Endothelial cell of umbilical vein (primary cell): Measurements from ENCODE around the gene HTRA3. TPM values are rescaled to one million over a fixed set of nuclear protein-coding genes. Genes with fewer than 3 reads are reported as not detected.

ENCODE experiments used
- BruUV-seq: library from RNA; stranded (reverse); fragments of 400-500 nt; replicated peaks from 2 replicates; lab custom pipeline; 2021; lab: Mats Ljungman, UMichigan
- CTCF ChIA-PET: fragments of 300-600, 350-600 bp; sonication (Branson Sonifier 250); formaldehyde crosslinking; loops from one replicate; lab custom pipeline; 2021; ENCODE audit warnings: antibody characterized with exemption, inconsistent platforms; lab: Charles Lee
- POLR2A ChIA-PET: fragments of 300-600, 350-600 bp; sonication (Branson Sonifier 250); formaldehyde crosslinking; loops from one replicate; lab custom pipeline; 2021; ENCODE audit warnings: antibody characterized with exemption, inconsistent platforms; lab: Charles Lee
- DNase-seq: peaks from one replicate; pipeline ENCODE4 v3.0.0-alpha.2; 2011; ENCODE audit warnings: low read depth, low spot score
- FAIRE-seq: peaks from 2 replicates; lab custom pipeline; 2011; peaks lifted over from hg19 to GRCh38; lab: Jason Lieb, UNC
- H2AFZ ChIP-seq: 2 replicates; pipeline ENCODE4 v1.6.0; 2012; ENCODE audit warnings: low read depth, low read length, control low read depth, inconsistent platforms
- H3K27ac ChIP-seq: 2 replicates; pipeline ENCODE4 v1.5.1; 2011; ENCODE audit warnings: low read depth, mild to moderate bottlenecking, control low read depth, low read length, moderate library complexity; ENCODE audit not compliant: insufficient read depth
- H3K27me3 ChIP-seq, 2 experiments: 2 replicates each; pipeline versions ENCODE4 v1.6.0 to v1.6.1; 2011; ENCODE audit warnings: low read length in 2 of 2, mixed read lengths in 1 of 2; ENCODE audit not compliant: control insufficient read depth in 2 of 2, insufficient read depth in 2 of 2
- H3K36me3 ChIP-seq, 2 experiments: 2 replicates in 1 of 2; 3 replicates in 1 of 2; pipeline ENCODE4 v1.5.1; 2011; ENCODE audit warnings: low read length in 2 of 2, mild to moderate bottlenecking in 1 of 2, moderate library complexity in 1 of 2; ENCODE audit not compliant: control insufficient read depth in 2 of 2, insufficient read depth in 2 of 2; ENCODE audit errors: extremely low read depth in 1 of 2
- H3K4me1 ChIP-seq: 3 replicates; pipeline ENCODE4 v1.5.1; 2011; ENCODE audit warnings: mild to moderate bottlenecking, low read length; ENCODE audit not compliant: control insufficient read depth, insufficient read depth; ENCODE audit errors: extremely low read depth
- H3K4me2 ChIP-seq: 2 replicates; pipeline ENCODE4 v1.6.1; 2011; ENCODE audit warnings: low read length, control low read depth, mixed read lengths; ENCODE audit not compliant: insufficient read depth
- H3K4me3 ChIP-seq, 3 experiments: fragments of 200-600 bp in 1 of 3; sonication (generic), shearing (Covaris generic) in 1 of 3; replicated peaks in 1 of 3; 2 replicates each; pipeline ENCODE4 v1.5.1; 2011 to 2016; ENCODE audit warnings: control low read depth in 3 of 3, low read length in 3 of 3, mild to moderate bottlenecking in 2 of 3, inconsistent platforms in 1 of 3, low read depth in 1 of 3, moderate library complexity in 1 of 3; ENCODE audit not compliant: insufficient read depth in 1 of 3
- H3K79me2 ChIP-seq: 2 replicates; pipeline ENCODE4 v1.6.0; 2012; ENCODE audit warnings: low read length, inconsistent platforms; ENCODE audit not compliant: control insufficient read depth, insufficient read depth
- H3K9ac ChIP-seq: replicated peaks from 2 replicates; pipeline ENCODE3; 2011; ENCODE audit warnings: low read length, control low read depth; ENCODE audit not compliant: insufficient read depth; ENCODE audit errors: extremely low read depth
- H3K9me1 ChIP-seq: replicated peaks from 3 replicates; pipeline ENCODE4 v1.6.0; 2011; ENCODE audit warnings: mild to moderate bottlenecking, low read length; ENCODE audit not compliant: control insufficient read depth, insufficient read depth; ENCODE audit errors: extremely low read depth
- H3K9me3 ChIP-seq: replicated peaks from 2 replicates; pipeline ENCODE4 v1.5.1; 2012; ENCODE audit warnings: low read length, inconsistent platforms; ENCODE audit not compliant: control insufficient read depth, insufficient read depth
- H4K20me1 ChIP-seq: replicated peaks from 2 replicates; pipeline ENCODE3; 2011; ENCODE audit warnings: mild to moderate bottlenecking, low read length; ENCODE audit not compliant: control insufficient read depth, insufficient read depth; ENCODE audit errors: extremely low read depth
- CTCF ChIP-seq, 2 donors: IDR thresholded peaks; 1 replicate in 1 of 2; 2 replicates in 1 of 2; pipeline ENCODE4 v1.5.1; 2011; ENCODE audit warnings: low read length in 2 of 2, mild to moderate bottlenecking in 2 of 2, moderate library complexity in 2 of 2, control low read depth in 1 of 2, inconsistent platforms in 1 of 2, low read depth in 1 of 2; ENCODE audit not compliant: insufficient read depth in 1 of 2; ENCODE audit errors: extremely low read depth in 1 of 2
- EZH2 ChIP-seq: IDR thresholded peaks from 2 replicates; pipeline ENCODE4 v1.6.1; 2012; ENCODE audit warnings: borderline replicate concordance, low read depth, mild to moderate bottlenecking, moderate library complexity, low read length, inconsistent platforms; ENCODE audit not compliant: severe bottlenecking
- FOS ChIP-seq: IDR thresholded peaks from 2 replicates; pipeline ENCODE4 v1.6.1; 2011; ENCODE audit warnings: mild to moderate bottlenecking, low read length, moderate library complexity, borderline replicate concordance; ENCODE audit not compliant: insufficient read depth
- GATA2 ChIP-seq: IDR thresholded peaks from 2 replicates; pipeline ENCODE4 v1.7.0; 2011; ENCODE audit warnings: low read depth, mild to moderate bottlenecking, moderate library complexity, mixed read lengths, low read length; ENCODE audit not compliant: insufficient read length, insufficient read depth
- JUN ChIP-seq: IDR thresholded peaks from 2 replicates; pipeline ENCODE4 v1.6.1; 2011; ENCODE audit warnings: borderline replicate concordance, low read depth; ENCODE audit not compliant: insufficient read length, insufficient read depth
- MAX ChIP-seq: IDR thresholded peaks from 2 replicates; pipeline ENCODE4 v1.6.1; 2011; ENCODE audit not compliant: insufficient read depth, insufficient read length
- MYC ChIP-seq: IDR thresholded peaks from one replicate; pipeline ENCODE4 v1.6.1; 2011; ENCODE audit warnings: mild to moderate bottlenecking, low read depth, low read length
- POLR2A ChIP-seq: IDR thresholded peaks from 2 replicates; pipeline ENCODE4 v1.6.1; 2012; ENCODE audit warnings: low read depth, mild to moderate bottlenecking, control low read depth, low read length
- POLR2AphosphoS5 ChIP-seq: IDR thresholded peaks from 2 replicates; pipeline ENCODE4 v1.6.1; 2012; ENCODE audit warnings: low read depth, mild to moderate bottlenecking, control low read depth, low read length, moderate library complexity; ENCODE audit not compliant: insufficient read depth
- dilution Hi-C: fragments of 300-500 bp; cut with MboI; formaldehyde crosslinking; loops from one replicate; pipeline ENCODE4 v1.15.0; 2019; ENCODE audit warnings: low sequenced_read_pairs; ENCODE audit not compliant: extremely low pct_ligation_motif_present
- intact Hi-C: fragments of 100-400 bp; cut with micrococcal nuclease; formaldehyde crosslinking; loops from one replicate; pipeline ENCODE4 v1.10.0; 2022
- polyA plus RNA-seq, 4 experiments: library from polyadenylated mRNA; depleted of rRNA in 3 of 4; stranded (reverse) in 3 of 4; unstranded in 1 of 4; fragments of >200 nt; gene quantifications; 2 replicates each; pipeline versions ENCODE4 v1.2.1 to v1.2.3, GENCODE V29; 2011 to 2012; ENCODE audit warnings: missing spikeins in 1 of 4
- total RNA-seq: library from RNA; stranded (reverse); gene quantifications from 2 replicates; pipeline ENCODE4 v1.2.3, GENCODE V29; 2021

The HTRA3 gene
- total and polyA plus RNA-seq, 2 donors (not counting 3 experiments of a cell fraction or from before 2014, with no cell fraction given), result 9.0 to 12.0 TPM

- H3K27me3 ChIP-seq, result peaks cover 0 to 3% of the 10 kb centered on the region in 2 experiments
- DNase-seq, result no peak
- H3K79me2 ChIP-seq, result no peaks in the 10 kb centered on the region
- dilution Hi-C loops (no loop called here), intact Hi-C loops (no loop called here)
- TF ChIP-seq POLR2A (no peak), POLR2AphosphoS5 (no peak), FOS (no peak), MYC (no peak), GATA2 (no peak), EZH2 (no peak), CTCF (IDR thresholded peaks at IDR 0.05; ENCODE audit: extremely low read depth in 1 of 2, insufficient read depth in 1 of 2, low read depth in 1 of 2, low read length in 2 of 2) (no peak), JUN (no peak), MAX (no peak)
- H3K36me3 ChIP-seq, result no peaks in the 10 kb centered on the region
- H3K4me3 ChIP-seq, result no peak overlapping the region
- no peaks in the 10 kb centered on the region for H3K9me1 ChIP-seq
- ChIA-PET POLR2A (interaction anchor here (1.0 kb wide), 1 partner anchor 19 kb away, joined by 6 read pairs; no protein-coding TSS in a partner anchor), CTCF (interaction anchor here (0.7 to 1.8 kb wide), 4 partner anchors 8 to 152 kb away, joined by 3 to 8 read pairs (median 4); no protein-coding TSS in a partner anchor)
- no peaks in the 10 kb centered on the region for H3K9me3 ChIP-seq
- FAIRE-seq, result no peak
- H2AFZ ChIP-seq, result no peak overlapping the region
- BruUV-seq, result no TSS peak
- no peak overlapping the region for H3K4me2 ChIP-seq
- H3K9ac ChIP-seq, result no peak overlapping the region
- no peaks in the 10 kb centered on the region for H4K20me1 ChIP-seq
- H3K4me1 ChIP-seq, result no peaks in the 10 kb centered on the region
- H3K27ac ChIP-seq, result no peak overlapping the region
Measured at GRCh38 chr4:8258552-8259212, 10.9 kb upstream of the HTRA3 start.
